Measurements from ENCODE around the gene ATAD3C. TPM values are rescaled to one million over a fixed set of nuclear protein-coding genes. Genes with fewer than 3 reads are reported as not detected.
"Not testable (repeated sequence)": the region's sequence is repeated elsewhere in the genome, so short reads cannot be mapped to it uniquely, and the experiment has no call there.

The ATAD3C gene
- total and polyA plus RNA-seq, 10 of the 15 experiments (the other 5 are each of a cell fraction or from before 2014, with no cell fraction given): 0.03 to 3.1 (median 0.86) TPM

DNA sequence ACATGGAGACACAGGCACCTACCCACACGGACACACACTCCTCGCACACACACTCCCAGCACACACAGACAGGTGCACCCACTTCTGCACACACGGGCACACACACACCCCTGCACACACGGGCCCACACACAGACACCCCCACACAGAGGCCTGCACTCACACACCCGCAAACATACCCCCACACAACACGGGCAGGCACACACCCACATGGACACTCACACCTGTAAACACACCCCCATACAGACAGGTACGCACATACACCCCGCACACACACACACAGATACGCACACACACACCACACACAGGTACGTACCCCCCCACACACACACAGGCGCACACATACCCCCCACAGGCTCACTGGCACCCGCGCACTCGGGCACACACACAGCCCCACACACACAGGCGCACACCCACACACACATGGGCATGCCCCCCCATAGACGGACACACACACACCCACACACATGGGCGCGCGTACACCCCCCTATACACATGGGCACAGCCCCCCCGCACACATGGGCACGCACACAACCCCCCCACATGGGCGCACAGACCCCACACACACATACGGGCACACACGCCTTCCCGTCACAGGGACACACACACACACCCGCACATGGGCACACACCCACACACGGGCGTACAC is 68.6 kb downstream of the ATAD3C start:
- Histone ChIP-seq H3K27me3 (replicated peaks in 1 of 2; ENCODE audit: control insufficient read depth in 2 of 2, insufficient read depth in 2 of 2, low read length in 1 of 2) (no peaks in the 10 kb centered on the region), H3K4me3 (no peak overlapping the region), H3K4me1 (ENCODE audit: control insufficient read depth, insufficient read depth, low read length) (no peaks in the 10 kb centered on the region), H3K9me3 (replicated peaks; ENCODE audit: control insufficient read depth, insufficient read depth, low read length) (no peaks in the 10 kb centered on the region), H3K4me2 (ENCODE audit: control insufficient read depth, insufficient read depth) (no peak overlapping the region), H3K27ac (ENCODE audit: control insufficient read depth, insufficient read depth) (no peak overlapping the region), H4K20me1 (ENCODE audit: control insufficient read depth, insufficient read depth) (no peaks in the 10 kb centered on the region), H3K9ac (ENCODE audit: control insufficient read depth, insufficient read depth, low read length) (no peak overlapping the region), H3K36me3 (ENCODE audit: control insufficient read depth in 2 of 2, insufficient read depth in 2 of 2, low read length in 1 of 2) (peaks cover 0 to 13% of the 10 kb centered on the region in 2 experiments; a peak in 2 of 4 replicates), H2AFZ (ENCODE audit: control insufficient read depth, low read depth, low read length) (no peak overlapping the region), H3K79me2 (ENCODE audit: control insufficient read depth, insufficient read depth, low read length) (peaks cover 7% of the 10 kb centered on the region)
- ATAC-seq (no peak), FAIRE-seq (no peak), DNase-seq (ENCODE audit: low read depth, low spot score) (no peak)
- POLR2A ChIA-PET: no interaction called here
- RAD21 ChIA-PET (ENCODE audit: unreplicated experiment): no interaction called here
- no TSS peak for BruUV-seq (replicated peaks)
- WGBS (ENCODE audit: insufficient coverage, insufficient replicate concordance, low lambda C conversion rate, missing lambda C conversion rate): 95% methylated on average over 19 of the region's 28 CpGs
- CTCF ChIA-PET: no interaction called here
- TF ChIP-seq NR2F1 (conservative IDR thresholded peaks at IDR 0.05): no peak
- TF ChIP-seq ZNF274 (IDR thresholded peaks at IDR 0.05; ENCODE audit: insufficient read depth, insufficient read length): no peak
- no peak for TF ChIP-seq ZNF217 (IDR thresholded peaks at IDR 0.05)
- TF ChIP-seq ZZZ3 (IDR thresholded peaks at IDR 0.05; ENCODE audit: control insufficient read depth, insufficient read length, low read depth): no peak
- TF ChIP-seq, protein P1, sequence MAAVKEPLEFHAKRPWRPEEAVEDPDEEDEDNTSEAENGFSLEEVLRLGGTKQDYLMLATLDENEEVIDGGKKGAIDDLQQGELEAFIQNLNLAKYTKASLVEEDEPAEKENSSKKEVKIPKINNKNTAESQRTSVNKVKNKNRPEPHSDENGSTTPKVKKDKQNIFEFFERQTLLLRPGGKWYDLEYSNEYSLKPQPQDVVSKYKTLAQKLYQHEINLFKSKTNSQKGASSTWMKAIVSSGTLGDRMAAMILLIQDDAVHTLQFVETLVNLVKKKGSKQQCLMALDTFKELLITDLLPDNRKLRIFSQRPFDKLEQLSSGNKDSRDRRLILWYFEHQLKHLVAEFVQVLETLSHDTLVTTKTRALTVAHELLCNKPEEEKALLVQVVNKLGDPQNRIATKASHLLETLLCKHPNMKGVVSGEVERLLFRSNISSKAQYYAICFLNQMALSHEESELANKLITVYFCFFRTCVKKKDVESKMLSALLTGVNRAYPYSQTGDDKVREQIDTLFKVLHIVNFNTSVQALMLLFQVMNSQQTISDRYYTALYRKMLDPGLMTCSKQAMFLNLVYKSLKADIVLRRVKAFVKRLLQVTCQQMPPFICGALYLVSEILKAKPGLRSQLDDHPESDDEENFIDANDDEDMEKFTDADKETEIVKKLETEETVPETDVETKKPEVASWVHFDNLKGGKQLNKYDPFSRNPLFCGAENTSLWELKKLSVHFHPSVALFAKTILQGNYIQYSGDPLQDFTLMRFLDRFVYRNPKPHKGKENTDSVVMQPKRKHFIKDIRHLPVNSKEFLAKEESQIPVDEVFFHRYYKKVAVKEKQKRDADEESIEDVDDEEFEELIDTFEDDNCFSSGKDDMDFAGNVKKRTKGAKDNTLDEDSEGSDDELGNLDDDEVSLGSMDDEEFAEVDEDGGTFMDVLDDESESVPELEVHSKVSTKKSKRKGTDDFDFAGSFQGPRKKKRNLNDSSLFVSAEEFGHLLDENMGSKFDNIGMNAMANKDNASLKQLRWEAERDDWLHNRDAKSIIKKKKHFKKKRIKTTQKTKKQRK (IDR thresholded peaks at IDR 0.05; ENCODE audit: low read depth, low read length): no peak
- no peak for TF ChIP-seq ZBED1 (IDR thresholded peaks at IDR 0.05; ENCODE audit: borderline replicate concordance)
- TF ChIP-seq MEF2B (IDR thresholded peaks at IDR 0.05; ENCODE audit: partially characterized antibody, poor library complexity, severe bottlenecking): no peak
- TF ChIP-seq SUPT20H (IDR thresholded peaks at IDR 0.05; ENCODE audit: borderline replicate concordance, control insufficient read depth, low read depth, low read length): no peak
- no peak for TF ChIP-seq TAF1 (IDR thresholded peaks at IDR 0.05; ENCODE audit: borderline replicate concordance, low read depth, low read length)
- TF ChIP-seq NR2C1 (IDR thresholded peaks at IDR 0.05): no peak
- no peak for TF ChIP-seq CHD1 (IDR thresholded peaks at IDR 0.05; ENCODE audit: low read depth, low read length)
- no peak for TF ChIP-seq MXI1 (IDR thresholded peaks at IDR 0.05; ENCODE audit: low read depth, low read length)
- TF ChIP-seq ZNF24 (IDR thresholded peaks at IDR 0.05): no peak
- no peak for TF ChIP-seq TCF12 (IDR thresholded peaks at IDR 0.05; ENCODE audit: low read depth, low read length)
- SMC1A ChIA-PET (ENCODE audit: uncharacterized antibody, unreplicated experiment): no interaction called here
- in situ Hi-C loops (cut with MboI) (no loop called here), intact Hi-C loops (cut with micrococcal nuclease; ENCODE audit: unreplicated experiment) (no loop called here)

DNA sequence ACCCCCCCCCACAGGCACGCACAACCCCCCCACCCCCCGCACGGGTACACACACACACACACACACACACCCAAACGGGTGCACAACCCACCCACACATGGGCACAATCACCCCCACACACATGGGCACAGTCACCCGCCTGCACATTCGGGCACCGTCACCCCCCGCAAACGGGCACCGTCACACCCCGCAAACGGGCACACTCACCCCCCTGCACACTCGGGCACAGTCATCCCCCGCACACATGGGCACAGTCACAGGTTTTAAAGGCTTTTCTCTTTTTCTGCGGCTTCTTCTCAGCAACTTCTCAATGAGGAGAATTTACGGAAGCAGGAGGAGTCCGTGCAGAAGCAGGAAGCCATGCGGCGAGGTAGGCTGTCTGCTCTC is 69.1 kb downstream of the ATAD3C start:
- intact Hi-C loops (cut with micrococcal nuclease; ENCODE audit: unreplicated experiment); CTCF ChIA-PET; FAIRE-seq: not testable (repeated sequence)

More for the DNA sequence above, 69.1 kb downstream of the ATAD3C start:
- DNase-seq (ENCODE audit: low read depth, low spot score); H3K4me1 ChIP-seq (ENCODE audit: control insufficient read depth, insufficient read depth, low read length); BruUV-seq (replicated peaks); ATAC-seq; H3K27me3 ChIP-seq (replicated peaks in 1 of 2; ENCODE audit: control insufficient read depth in 2 of 2, insufficient read depth in 2 of 2, low read length in 1 of 2); H3K4me2 ChIP-seq (ENCODE audit: control insufficient read depth, insufficient read depth); SMC1A ChIA-PET (ENCODE audit: uncharacterized antibody, unreplicated experiment); H3K9me3 ChIP-seq (replicated peaks; ENCODE audit: control insufficient read depth, insufficient read depth, low read length); H3K4me3 ChIP-seq; H3K9ac ChIP-seq (ENCODE audit: control insufficient read depth, insufficient read depth, low read length); RAD21 ChIA-PET (ENCODE audit: unreplicated experiment); H2AFZ ChIP-seq (ENCODE audit: control insufficient read depth, low read depth, low read length); H3K79me2 ChIP-seq (ENCODE audit: control insufficient read depth, insufficient read depth, low read length); H4K20me1 ChIP-seq (ENCODE audit: control insufficient read depth, insufficient read depth); in situ Hi-C loops (cut with MboI); H3K27ac ChIP-seq (ENCODE audit: control insufficient read depth, insufficient read depth); POLR2A ChIA-PET: not testable (repeated sequence)
- peaks cover 0 to 13% of the 10 kb centered on the region in 2 experiments; a peak in 2 of 4 replicates for H3K36me3 ChIP-seq (ENCODE audit: control insufficient read depth in 2 of 2, insufficient read depth in 2 of 2, low read length in 1 of 2)
- WGBS (ENCODE audit: insufficient coverage, insufficient replicate concordance, low lambda C conversion rate, missing lambda C conversion rate): 92% methylated on average over 13 of the region's 19 CpGs

Measured in GM12878 (cell line).